GM12891 (cell line): ENCODE measurements around the gene GRIK2.

ENCODE experiments used
- PAX5 ChIP-seq: IDR thresholded peaks from 2 replicates; pipeline ENCODE4 v1.6.1; 2011; ENCODE audit warnings: low read length, moderate library complexity, mild to moderate bottlenecking; ENCODE audit not compliant: insufficient read depth, severe bottlenecking
- POLR2A ChIP-seq: IDR thresholded peaks from 2 replicates; pipeline ENCODE4 v1.6.1; 2011; ENCODE audit warnings: low read depth, low read length, control low read depth
- POLR2AphosphoS5 ChIP-seq: IDR thresholded peaks from 2 replicates; pipeline ENCODE4 v1.6.1; 2011; ENCODE audit warnings: low read depth, low read length, control low read depth

DNA sequence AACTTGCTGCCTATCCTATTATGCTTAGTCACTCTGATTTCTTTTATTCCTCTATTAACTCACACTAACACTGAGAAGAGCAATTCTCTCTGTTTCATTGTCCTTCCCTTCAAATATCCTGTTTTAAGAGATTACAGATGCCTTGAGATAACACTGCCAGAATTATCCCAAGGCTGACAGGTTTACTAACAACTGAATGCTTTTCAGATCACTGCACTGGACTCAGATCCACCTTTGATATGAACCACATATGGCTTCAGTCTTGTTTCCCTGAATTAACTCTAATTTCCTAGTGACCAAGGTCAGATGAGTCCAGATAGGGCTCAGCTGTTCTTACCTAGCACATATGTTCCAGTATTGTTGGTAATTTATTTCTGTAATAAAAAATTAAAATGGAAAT, 633.1 kb downstream of the GRIK2 start:
- TF ChIP-seq POLR2AphosphoS5 (no peak), PAX5 (no peak), POLR2A (no peak)
